Kidney capillary endothelial cell (primary cell): ENCODE data around the gene TYRO3.

Experiments
- DNase-seq: peaks from one replicate; pipeline ENCODE4 v3.0.0-alpha.2; 2018; ENCODE audit warnings: low spot score

Gene TYRO3

GRCh38 chr15:41605566-41605965 is 46.6 kb downstream of the TYRO3 start:
- no peak for DNase-seq

GRCh38 chr15:41606997-41607396 is 48.0 kb downstream of the TYRO3 start:
- DNase-seq, result peak; percentile 46

- no peak for DNase-seq
Measured at GRCh38 chr15:41609123-41609522, 50.1 kb downstream of the TYRO3 start.

GRCh38 chr15:41610048-41610447 is 51.0 kb downstream of the TYRO3 start:
- no peak for DNase-seq

GRCh38 chr15:41620536-41621199 is 61.7 kb downstream of the TYRO3 start:
- no peak for DNase-seq

GRCh38 chr15:41621200-41622193 is 62.5 kb downstream of the TYRO3 start:
- DNase-seq, result peak; percentile 29

GRCh38 chr15:41622901-41623300 is 63.9 kb downstream of the TYRO3 start:
- no peak for DNase-seq

GRCh38 chr15:41627203-41627602 is 68.2 kb downstream of the TYRO3 start:
- DNase-seq, result no peak

- no peak for DNase-seq
Measured at GRCh38 chr15:41629463-41629862, 70.5 kb downstream of the TYRO3 start.

GRCh38 chr15:41629883-41630282 is 70.9 kb downstream of the TYRO3 start:
- DNase-seq, result no peak

GRCh38 chr15:41630616-41631217 is 71.7 kb downstream of the TYRO3 start:
- DNase-seq, result no peak

- no peak for DNase-seq
Measured at GRCh38 chr15:41631880-41632470, 73.0 kb downstream of the TYRO3 start.
